Upper lobe of left lung (tissue), 6 donors: ENCODE data around the gene BRICD5. TPM values are rescaled to one million over a fixed set of nuclear protein-coding genes. Genes with fewer than 3 reads are reported as not detected.

Experiments used
- ATAC-seq, 2 donors: fragments of 200-7000 bp; cut with Tn5 transposase; one replicate each; pipeline ENCODE4 v1.9.1; 2022; ENCODE audit warnings: mild to moderate bottlenecking in 2 of 2, moderate library complexity in 2 of 2; ENCODE audit not compliant: low FRiP score in 2 of 2
- DNase-seq, 2 donors: peaks; one replicate each; pipeline ENCODE4 v3.0.0-alpha.2; 2019 to 2020
- H3K27ac ChIP-seq, 4 donors: fragments of 200-600 bp; sonication (generic); one replicate each; pipeline ENCODE4 v1.5.1; 2016 to 2019
- H3K27me3 ChIP-seq, 4 donors: fragments of 200-600 bp; sonication (generic); one replicate each; pipeline ENCODE4 v1.5.1; 2017 to 2019
- H3K36me3 ChIP-seq, 4 donors: fragments of 200-600 bp; sonication (generic); one replicate each; pipeline ENCODE4 v1.5.1; 2016 to 2019
- H3K4me1 ChIP-seq, 4 donors: fragments of 200-600 bp; sonication (generic); one replicate each; pipeline ENCODE4 v1.5.1; 2018 to 2019
- H3K4me3 ChIP-seq, 4 donors: fragments of 200-600 bp; sonication (generic); one replicate each; pipeline ENCODE4 v1.5.1; 2017 to 2019; ENCODE audit warnings: mild to moderate bottlenecking in 2 of 4, moderate library complexity in 1 of 4
- H3K9me3 ChIP-seq, 4 donors: fragments of 200-600 bp; sonication (generic); one replicate each; pipeline ENCODE4 v1.5.1; 2018 to 2019
- CTCF ChIP-seq, 6 experiments: fragments of 450-650 bp in 4 of 6; fragments of 200-600 bp in 2 of 6; sonication (generic) in 2 of 6; IDR thresholded peaks; one replicate each; pipeline ENCODE4 v1.5.1; 2016 to 2019; ENCODE audit warnings: antibody characterized with exemption in 6 of 6
- EP300 ChIP-seq, 4 donors: sonication (generic); formaldehyde crosslinking; IDR thresholded peaks; one replicate each; pipeline ENCODE4 v1.5.1; 2017; ENCODE audit warnings: antibody characterized with exemption in 4 of 4, control low read depth in 2 of 4
- POLR2A ChIP-seq, 4 donors: fragments of 450-650 bp; IDR thresholded peaks; one replicate each; pipeline ENCODE4 v1.5.1; 2016 to 2017; ENCODE audit warnings: antibody characterized with exemption in 4 of 4, mild to moderate bottlenecking in 2 of 4
- POLR2AphosphoS5 ChIP-seq, 2 donors: sonication (generic); formaldehyde crosslinking; IDR thresholded peaks; one replicate each; pipeline ENCODE4 v1.5.1; 2017; ENCODE audit warnings: antibody characterized with exemption in 2 of 2
- WGBS, 2 donors: methylation state at CpG; one replicate each; pipeline ENCODE4 v1.1.5; 2017 to 2018; 5-methylcytosine and 5-hydroxymethylcytosine counted together
- total RNA-seq, 6 donors: library from RNA; depleted of rRNA in 4 of 6; stranded (reverse); fragments of >200 nt in 4 of 6; gene quantifications; one replicate each; pipeline versions ENCODE4 v1.1.0 to v1.2.1, GENCODE V29; 2016 to 2021
- donor health status: DM: no; HTN: no; CAD: no; lungs with moderate emphysema.
- donor health status: DM: no; HTN: yes; CAD: no; lungs with severe emphysema.

BRICD5 gene
- total RNA-seq, 6 donors from 2014 or later: 4.0 to 70.2 (median 10.8) TPM

- peaks cover 45 to 56% (median 47%) of the 10 kb centered on the region in 4 donors for H3K4me1 ChIP-seq
- no peak overlapping the region for H3K4me3 ChIP-seq
- no peaks in the 10 kb centered on the region for H3K9me3 ChIP-seq
- H3K27ac ChIP-seq: peak overlapping the region in 3 of 4 donors; percentile 43 to 75 (median 51)
- H3K36me3 ChIP-seq: peaks cover 0 to 19% (median 13%) of the 10 kb centered on the region in 4 donors
- H3K27me3 ChIP-seq: no peaks in the 10 kb centered on the region
- peak in 1 of 2 donors; percentile 54 for DNase-seq
- ATAC-seq: no peak
- WGBS, 2 donors: 70 to 98% methylated on average over 2 to 9 of the region's 10 CpGs
- TF ChIP-seq POLR2A (IDR thresholded peaks at IDR 0.05) (no peak), EP300 (IDR thresholded peaks at IDR 0.05) (no peak), CTCF (IDR thresholded peaks at IDR 0.05) (no peak)
Measured at GRCh38 chr16:2161911-2162310, 48.8 kb downstream of the BRICD5 start.

- TF ChIP-seq POLR2AphosphoS5 (IDR thresholded peaks at IDR 0.05) (peak in 1 of 2 donors; percentile 25), POLR2A (IDR thresholded peaks at IDR 0.05) (no peak)
- WGBS, 2 donors: 53 to 71% methylated on average over 7 to 14 of the region's 20 CpGs
- peak in 1 of 2 donors; percentile 71 for DNase-seq
- no peaks in the 10 kb centered on the region for H3K27me3 ChIP-seq
- H3K4me1 ChIP-seq: peaks cover 53 to 65% (median 54%) of the 10 kb centered on the region in 4 donors
- H3K27ac ChIP-seq: peak overlapping the region in 3 of 4 donors; percentile 43 to 75 (median 51)
- H3K36me3 ChIP-seq: peaks cover 0 to 10% (median 7%) of the 10 kb centered on the region in 4 donors
- no peak overlapping the region for H3K4me3 ChIP-seq
- ATAC-seq: peak in 1 of 2 donors; percentile 67
- no peaks in the 10 kb centered on the region for H3K9me3 ChIP-seq
Measured at GRCh38 chr16:2160915-2161551, 49.6 kb downstream of the BRICD5 start.

Other genes starting within 250 kb of the BRICD5 start
- 1,000 to 10,000 TPM; 1,128 to 1,943 (median 1,579) TPM for gene RPS2, start 246.0 kb downstream of the BRICD5 start, total RNA-seq
- gene RNF151, start 244.0 kb downstream of the BRICD5 start, total RNA-seq: under 1 TPM in 1 of 6 donors, not detected in 5; 0.37 TPM
- 10 to 100 TPM; 22.0 to 51.6 (median 35.0) TPM for gene TBL3, start 238.8 kb downstream of the BRICD5 start, total RNA-seq
- gene NOXO1, start 229.4 kb downstream of the BRICD5 start, total RNA-seq: 1 to 10 TPM in 5 of 6 donors, not detected in 1; 2.1 to 5.4 (median 5.0) TPM
- gene GFER, start 226.7 kb downstream of the BRICD5 start, total RNA-seq: 10 to 100 TPM in 5 of 6 donors, 1 to 10 TPM in 1; 5.2 to 40.3 (median 24.7) TPM
- 1 to 10 TPM in 1 of 6 donors, under 1 TPM in 3, not detected in 2; 0.15 to 1.4 (median 0.34) TPM for gene SYNGR3, start 220.9 kb downstream of the BRICD5 start, total RNA-seq
- gene ZNF598, start 201.0 kb downstream of the BRICD5 start, total RNA-seq: 10 to 100 TPM; 20.1 to 62.8 (median 41.7) TPM
- under 1 TPM in 2 of 6 donors, not detected in 4; 0.67 to 0.80 TPM for gene NPW, start 191.1 kb downstream of the BRICD5 start, total RNA-seq
- gene NHERF2, start 184.0 kb downstream of the BRICD5 start, total RNA-seq: 100 to 1,000 TPM; 131 to 604 (median 283) TPM
- gene NTHL1, start 163.0 kb downstream of the BRICD5 start, total RNA-seq: 10 to 100 TPM; 17.8 to 43.6 (median 28.8) TPM
- gene TSC2, start 162.9 kb downstream of the BRICD5 start, total RNA-seq: 100 to 1,000 TPM in 4 of 6 donors, 10 to 100 TPM in 2; 47.3 to 296 (median 118) TPM
- gene PKD1, start 75.0 kb downstream of the BRICD5 start, total RNA-seq: 100 to 1,000 TPM in 3 of 6 donors, 10 to 100 TPM in 3; 75.4 to 567 (median 106) TPM
- 1 to 10 TPM in 1 of 6 donors, under 1 TPM in 3, not detected in 2; 0.30 to 6.8 (median 0.85) TPM for gene RAB26, start 62.2 kb downstream of the BRICD5 start, total RNA-seq
- gene TRAF7, start 55.1 kb downstream of the BRICD5 start, total RNA-seq: 10 to 100 TPM; 34.6 to 72.6 (median 52.9) TPM
- 1 to 10 TPM in 1 of 6 donors, under 1 TPM in 2, not detected in 3; 0.06 to 1.0 (median 0.15) TPM for gene CASKIN1, start 14.3 kb downstream of the BRICD5 start, total RNA-seq
- gene MLST8, start 5.4 kb downstream of the BRICD5 start, total RNA-seq: 10 to 100 TPM; 24.6 to 93.2 (median 47.7) TPM
- gene PGP, start 4.0 kb upstream of the BRICD5 start, total RNA-seq: 10 to 100 TPM; 18.6 to 32.5 (median 21.7) TPM
- gene E4F1, start 12.7 kb upstream of the BRICD5 start, total RNA-seq: 100 to 1,000 TPM in 1 of 6 donors, 10 to 100 TPM in 5; 24.9 to 153 (median 32.9) TPM
- gene DNASE1L2, start 25.6 kb upstream of the BRICD5 start, total RNA-seq: 1 to 10 TPM in 3 of 6 donors, under 1 TPM in 1, not detected in 2; 0.79 to 2.1 (median 1.5) TPM
- gene ECI1, start 40.7 kb upstream of the BRICD5 start, total RNA-seq: 10 to 100 TPM; 48.1 to 75.5 (median 68.2) TPM
- gene RNPS1, start 57.3 kb upstream of the BRICD5 start, total RNA-seq: 100 to 1,000 TPM in 5 of 6 donors, 10 to 100 TPM in 1; 92.2 to 142 (median 114) TPM
- gene ABCA3, start 129.9 kb upstream of the BRICD5 start, total RNA-seq: 100 to 1,000 TPM; 337 to 619 (median 455) TPM
- gene CCNF, start 218.6 kb upstream of the BRICD5 start, total RNA-seq: 1 to 10 TPM; 2.7 to 5.2 (median 3.9) TPM
- gene TEDC2, start 249.2 kb upstream of the BRICD5 start, total RNA-seq: 1 to 10 TPM in 4 of 6 donors, under 1 TPM in 1, not detected in 1; 0.61 to 2.7 (median 1.7) TPM